DND-41 (cell line): ENCODE measurements around the gene GRID2.

Experiments used
- CTCF ChIP-seq: IDR thresholded peaks from 2 replicates; pipeline ENCODE4 v1.5.1; 2012; ENCODE audit warnings: borderline replicate concordance, low read length, moderate library complexity, mild to moderate bottlenecking; ENCODE audit not compliant: poor library complexity, severe bottlenecking; ENCODE audit errors: extremely low read depth
- EZH2 ChIP-seq: IDR thresholded peaks from 3 replicates; pipeline ENCODE4 v1.6.1; 2012; ENCODE audit warnings: borderline replicate concordance, low read depth, mild to moderate bottlenecking, moderate library complexity, low read length, inconsistent platforms; ENCODE audit not compliant: severe bottlenecking

GRCh38 chr4:92255920-92256244 lies 47.9 kb upstream of the GRID2 start:
- TF ChIP-seq EZH2 (no peak), CTCF (no peak)
